ENCODE results near the gene MIS18A.

Gene MIS18A

GRCh38 chr21:32278518-32279376 lies at the start of gene MIS18A:
MIS18A (minus strand) TSS chr21:32279049; CDS start chr21:32279014, 35 bp downstream.
- no peaks in the 10 kb centered on the region for H4K20me1 ChIP-seq (ENCODE audit: insufficient read depth, low read length)
- peak within 1 kb of the TSS; percentile 63 for H3K9ac ChIP-seq (ENCODE audit: low read length)
- no peaks in the 10 kb centered on the region for H3K27me3 ChIP-seq (replicated peaks; ENCODE audit: insufficient read depth, low read length)
- peaks cover 40% of the 10 kb centered on the region for H3K79me2 ChIP-seq (ENCODE audit: low read length)
- no peaks in the 10 kb centered on the region for H3K36me3 ChIP-seq (replicated peaks; ENCODE audit: insufficient read depth, low read length)
- H3K4me2 ChIP-seq (ENCODE audit: low read depth, low read length): peak within 1 kb of the TSS; percentile 94
- no peak within 1 kb of the TSS for H3K27ac ChIP-seq (ENCODE audit: low read length)
- TF ChIP-seq EZH2 (optimal IDR thresholded peaks at IDR 0.05; ENCODE audit: low read depth, low read length) (no peak), CTCF (IDR thresholded peaks at IDR 0.05; ENCODE audit: low read length) (peak; percentile 12; the same call in 1 of the 2 replicates)
- peak within 1 kb of the TSS; percentile 81 for H2AFZ ChIP-seq (ENCODE audit: low read length)
- peak; percentile 98 for DNase-seq
- no peaks in the 10 kb centered on the region for H3K9me2 ChIP-seq (replicated peaks; ENCODE audit: insufficient read depth, low read length)
- peak within 1 kb of the TSS; percentile 76 for H3K4me3 ChIP-seq (ENCODE audit: low read length)
- no peaks in the 10 kb centered on the region for H3F3A ChIP-seq (ENCODE audit: insufficient read depth, low read length)
- peaks cover 13% of the 10 kb centered on the region; the same call in 1 of the 2 replicates for H3K4me1 ChIP-seq (ENCODE audit: low read length)
- H3K9me3 ChIP-seq (replicated peaks; ENCODE audit: insufficient read depth, low read length): no peaks in the 10 kb centered on the region

- H3K27me3 ChIP-seq (replicated peaks; ENCODE audit: insufficient read depth, low read length): no peaks in the 10 kb centered on the region
- H3K36me3 ChIP-seq (replicated peaks; ENCODE audit: insufficient read depth, low read length): peaks cover 14% of the 10 kb centered on the region
- H4K20me1 ChIP-seq (ENCODE audit: insufficient read depth, low read length): no peaks in the 10 kb centered on the region
- no peak overlapping the region for H3K9ac ChIP-seq (ENCODE audit: low read length)
- no peak overlapping the region for H2AFZ ChIP-seq (ENCODE audit: low read length)
- no peak overlapping the region for H3K4me3 ChIP-seq (ENCODE audit: low read length)
- no peaks in the 10 kb centered on the region for H3K9me3 ChIP-seq (replicated peaks; ENCODE audit: insufficient read depth, low read length)
- H3K27ac ChIP-seq (ENCODE audit: low read length): no peak overlapping the region
- H3F3A ChIP-seq (ENCODE audit: insufficient read depth, low read length): no peaks in the 10 kb centered on the region
- DNase-seq: no peak
- H3K4me1 ChIP-seq (ENCODE audit: low read length): no peaks in the 10 kb centered on the region
- TF ChIP-seq CTCF (IDR thresholded peaks at IDR 0.05; ENCODE audit: low read length) (no peak), EZH2phosphoT487 (IDR thresholded peaks at IDR 0.05; ENCODE audit: low read length) (no peak), EZH2 (optimal IDR thresholded peaks at IDR 0.05; ENCODE audit: low read depth, low read length) (no peak)
- H3K4me2 ChIP-seq (ENCODE audit: low read depth, low read length): no peak overlapping the region
- no peaks in the 10 kb centered on the region for H3K9me2 ChIP-seq (replicated peaks; ENCODE audit: insufficient read depth, low read length)
- H3K79me2 ChIP-seq (ENCODE audit: low read length): no peaks in the 10 kb centered on the region
Observed at GRCh38 chr21:32328595-32328994, 49.7 kb upstream of the MIS18A start.

GRCh38 chr21:32325706-32326105 lies 46.9 kb upstream of the MIS18A start:
- DNase-seq: no peak
- no peaks in the 10 kb centered on the region for H3F3A ChIP-seq (ENCODE audit: insufficient read depth, low read length)
- no peak overlapping the region for H3K27ac ChIP-seq (ENCODE audit: low read length)
- no peak overlapping the region for H3K4me2 ChIP-seq (ENCODE audit: low read depth, low read length)
- H3K4me1 ChIP-seq (ENCODE audit: low read length): no peaks in the 10 kb centered on the region
- TF ChIP-seq EZH2phosphoT487 (IDR thresholded peaks at IDR 0.05; ENCODE audit: low read length) (no peak), EZH2 (optimal IDR thresholded peaks at IDR 0.05; ENCODE audit: low read depth, low read length) (no peak), CTCF (IDR thresholded peaks at IDR 0.05; ENCODE audit: low read length) (no peak)
- H3K9me3 ChIP-seq (replicated peaks; ENCODE audit: insufficient read depth, low read length): no peaks in the 10 kb centered on the region
- peaks cover 30% of the 10 kb centered on the region for H3K36me3 ChIP-seq (replicated peaks; ENCODE audit: insufficient read depth, low read length)
- H3K4me3 ChIP-seq (ENCODE audit: low read length): no peak overlapping the region
- H3K9me2 ChIP-seq (replicated peaks; ENCODE audit: insufficient read depth, low read length): no peaks in the 10 kb centered on the region
- no peak overlapping the region for H2AFZ ChIP-seq (ENCODE audit: low read length)
- H4K20me1 ChIP-seq (ENCODE audit: insufficient read depth, low read length): no peaks in the 10 kb centered on the region
- no peak overlapping the region for H3K9ac ChIP-seq (ENCODE audit: low read length)
- H3K27me3 ChIP-seq (replicated peaks; ENCODE audit: insufficient read depth, low read length): no peaks in the 10 kb centered on the region
- H3K79me2 ChIP-seq (ENCODE audit: low read length): no peaks in the 10 kb centered on the region

All from MM.1S (cell line).